ENCODE data around the gene SPATA13.

SPATA13 gene

GRCh38 chr13:24160458-24161009 is at the start of gene SPATA13:
TSS of gene SPATA13 (plus strand) at chr13:24160720. CDS start at chr13:24222930, 62,210 bp downstream.
- in situ Hi-C loops (cut with HindIII; ENCODE audit: low pct_ligation_motif_present, low sequenced_read_pairs), result no loop called here
- Histone ChIP-seq H3K27ac (peak within 1 kb of the TSS; percentile 18), H3K27me3 (replicated peaks) (no peaks in the 10 kb centered on the region), H3K4me3 (ENCODE audit: low read depth, low read length) (peak within 1 kb of the TSS; percentile 72), H3K36me3 (replicated peaks) (no peaks in the 10 kb centered on the region)
- TF ChIP-seq, protein P1, sequence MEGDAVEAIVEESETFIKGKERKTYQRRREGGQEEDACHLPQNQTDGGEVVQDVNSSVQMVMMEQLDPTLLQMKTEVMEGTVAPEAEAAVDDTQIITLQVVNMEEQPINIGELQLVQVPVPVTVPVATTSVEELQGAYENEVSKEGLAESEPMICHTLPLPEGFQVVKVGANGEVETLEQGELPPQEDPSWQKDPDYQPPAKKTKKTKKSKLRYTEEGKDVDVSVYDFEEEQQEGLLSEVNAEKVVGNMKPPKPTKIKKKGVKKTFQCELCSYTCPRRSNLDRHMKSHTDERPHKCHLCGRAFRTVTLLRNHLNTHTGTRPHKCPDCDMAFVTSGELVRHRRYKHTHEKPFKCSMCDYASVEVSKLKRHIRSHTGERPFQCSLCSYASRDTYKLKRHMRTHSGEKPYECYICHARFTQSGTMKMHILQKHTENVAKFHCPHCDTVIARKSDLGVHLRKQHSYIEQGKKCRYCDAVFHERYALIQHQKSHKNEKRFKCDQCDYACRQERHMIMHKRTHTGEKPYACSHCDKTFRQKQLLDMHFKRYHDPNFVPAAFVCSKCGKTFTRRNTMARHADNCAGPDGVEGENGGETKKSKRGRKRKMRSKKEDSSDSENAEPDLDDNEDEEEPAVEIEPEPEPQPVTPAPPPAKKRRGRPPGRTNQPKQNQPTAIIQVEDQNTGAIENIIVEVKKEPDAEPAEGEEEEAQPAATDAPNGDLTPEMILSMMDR (IDR thresholded peaks at IDR 0.05; ENCODE audit: low read depth, low read length, missing control alignments), result no peak
- DNase-seq, result peak; percentile 79

- DNase-seq, result no peak
- H3K36me3 ChIP-seq (replicated peaks), result no peaks in the 10 kb centered on the region
- no peak overlapping the region for H3K27ac ChIP-seq
- TF ChIP-seq, protein P1 (IDR thresholded peaks at IDR 0.05; ENCODE audit: low read depth, low read length, missing control alignments), result no peak
- no peak overlapping the region for H3K4me3 ChIP-seq (ENCODE audit: low read depth, low read length)
- H3K27me3 ChIP-seq (replicated peaks), result no peaks in the 10 kb centered on the region
- in situ Hi-C loops (cut with HindIII; ENCODE audit: low pct_ligation_motif_present, low sequenced_read_pairs), result no loop called here
Observed at GRCh38 chr13:24112791-24113190, 47.7 kb upstream of the SPATA13 start.

DNA sequence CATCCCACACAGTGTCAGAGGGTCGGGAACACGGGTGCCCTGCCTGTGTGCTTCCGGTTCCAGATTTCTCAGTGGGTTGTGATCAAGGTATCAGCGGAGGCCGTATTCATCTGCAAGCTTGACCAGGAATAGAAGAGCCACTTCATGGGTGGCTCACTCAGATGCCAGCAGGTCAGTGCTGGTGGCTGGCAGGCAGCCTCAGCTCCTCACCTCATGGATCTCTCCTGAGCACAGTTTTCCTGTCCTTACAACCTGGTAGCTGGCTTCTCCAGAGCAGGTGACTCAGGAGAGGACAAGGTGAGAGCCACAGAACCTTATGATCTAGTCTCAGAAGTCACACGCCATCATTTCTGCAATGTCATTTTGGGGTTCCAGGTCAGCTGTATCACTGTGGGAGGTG is 44.8 kb upstream of the SPATA13 start:
- TF ChIP-seq, protein P1 (IDR thresholded peaks at IDR 0.05; ENCODE audit: low read depth, low read length, missing control alignments), result no peak
- no peak overlapping the region for H3K4me3 ChIP-seq (ENCODE audit: low read depth, low read length)
- no peak overlapping the region for H3K27ac ChIP-seq
- no peaks in the 10 kb centered on the region for H3K36me3 ChIP-seq (replicated peaks)
- H3K27me3 ChIP-seq (replicated peaks), result no peaks in the 10 kb centered on the region
- DNase-seq, result no peak
- in situ Hi-C loops (cut with HindIII; ENCODE audit: low pct_ligation_motif_present, low sequenced_read_pairs), result no loop called here

- DNase-seq, result no peak
- Histone ChIP-seq H3K27me3 (replicated peaks) (no peaks in the 10 kb centered on the region), H3K4me3 (ENCODE audit: low read depth, low read length) (no peak overlapping the region), H3K27ac (no peak overlapping the region), H3K36me3 (replicated peaks) (no peaks in the 10 kb centered on the region)
- in situ Hi-C loops (cut with HindIII; ENCODE audit: low pct_ligation_motif_present, low sequenced_read_pairs), result no loop called here
- TF ChIP-seq, protein P1 (IDR thresholded peaks at IDR 0.05; ENCODE audit: low read depth, low read length, missing control alignments), result no peak
Observed at GRCh38 chr13:24116131-24116530, 44.4 kb upstream of the SPATA13 start.

DNA sequence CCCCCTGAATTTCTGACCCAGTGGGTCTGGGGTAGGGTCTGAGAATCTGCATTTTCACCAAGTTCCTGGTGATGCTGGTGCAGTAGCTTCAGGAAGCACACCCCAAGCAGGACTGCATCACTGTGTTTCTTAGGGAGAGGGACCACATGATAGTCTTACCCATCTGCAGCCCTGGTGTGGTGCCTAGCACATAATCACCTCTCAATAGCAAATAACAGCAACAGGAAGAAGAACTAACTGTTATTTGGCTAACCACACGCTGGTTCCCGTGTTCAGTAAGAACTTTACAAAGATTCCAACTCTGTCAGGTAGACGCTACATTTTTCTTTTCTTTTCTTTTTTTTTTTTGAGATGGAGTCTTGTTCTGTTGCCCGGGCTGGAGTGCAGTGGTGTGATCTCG is 41.9 kb upstream of the SPATA13 start:
- in situ Hi-C loops (cut with HindIII; ENCODE audit: low pct_ligation_motif_present, low sequenced_read_pairs), result no loop called here
- Histone ChIP-seq H3K36me3 (replicated peaks) (no peaks in the 10 kb centered on the region), H3K27me3 (replicated peaks) (no peaks in the 10 kb centered on the region), H3K27ac (no peak overlapping the region), H3K4me3 (ENCODE audit: low read depth, low read length) (no peak overlapping the region)
- TF ChIP-seq, protein P1 (IDR thresholded peaks at IDR 0.05; ENCODE audit: low read depth, low read length, missing control alignments), result no peak
- no peak for DNase-seq
